ENCODE data around the gene SOX10.

DNA sequence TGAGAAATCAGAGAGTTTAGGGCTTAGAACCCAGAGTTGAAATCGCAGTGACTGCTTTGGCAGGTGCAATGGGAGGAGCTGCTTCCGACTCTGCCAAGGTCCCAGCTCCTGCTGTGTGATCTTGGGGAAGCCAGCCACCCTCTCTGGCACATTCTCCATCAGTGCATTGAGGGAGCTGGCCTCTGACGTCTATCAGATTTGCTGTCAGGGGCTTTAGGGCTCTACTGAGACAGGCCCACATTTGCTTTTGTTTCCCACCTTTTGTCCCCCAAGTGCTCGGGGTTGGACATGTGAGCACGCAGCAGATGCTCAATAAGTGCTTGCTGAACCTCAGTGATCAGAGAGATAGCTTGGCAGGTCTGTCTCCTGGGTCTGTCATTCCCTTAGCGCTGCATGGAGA is 10.6 kb upstream of the SOX10 start:
- TF ChIP-seq, protein P1, sequence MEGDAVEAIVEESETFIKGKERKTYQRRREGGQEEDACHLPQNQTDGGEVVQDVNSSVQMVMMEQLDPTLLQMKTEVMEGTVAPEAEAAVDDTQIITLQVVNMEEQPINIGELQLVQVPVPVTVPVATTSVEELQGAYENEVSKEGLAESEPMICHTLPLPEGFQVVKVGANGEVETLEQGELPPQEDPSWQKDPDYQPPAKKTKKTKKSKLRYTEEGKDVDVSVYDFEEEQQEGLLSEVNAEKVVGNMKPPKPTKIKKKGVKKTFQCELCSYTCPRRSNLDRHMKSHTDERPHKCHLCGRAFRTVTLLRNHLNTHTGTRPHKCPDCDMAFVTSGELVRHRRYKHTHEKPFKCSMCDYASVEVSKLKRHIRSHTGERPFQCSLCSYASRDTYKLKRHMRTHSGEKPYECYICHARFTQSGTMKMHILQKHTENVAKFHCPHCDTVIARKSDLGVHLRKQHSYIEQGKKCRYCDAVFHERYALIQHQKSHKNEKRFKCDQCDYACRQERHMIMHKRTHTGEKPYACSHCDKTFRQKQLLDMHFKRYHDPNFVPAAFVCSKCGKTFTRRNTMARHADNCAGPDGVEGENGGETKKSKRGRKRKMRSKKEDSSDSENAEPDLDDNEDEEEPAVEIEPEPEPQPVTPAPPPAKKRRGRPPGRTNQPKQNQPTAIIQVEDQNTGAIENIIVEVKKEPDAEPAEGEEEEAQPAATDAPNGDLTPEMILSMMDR (IDR thresholded peaks at IDR 0.05 in 8 of 11, conservative IDR thresholded peaks at IDR 0.05 in 3 of 11): no peak
- TF ChIP-seq POLR2AphosphoS5 (IDR thresholded peaks at IDR 0.05): no peak

All from spleen (tissue), 7 donors.